ENCODE data around the gene KIF18B.

DNA sequence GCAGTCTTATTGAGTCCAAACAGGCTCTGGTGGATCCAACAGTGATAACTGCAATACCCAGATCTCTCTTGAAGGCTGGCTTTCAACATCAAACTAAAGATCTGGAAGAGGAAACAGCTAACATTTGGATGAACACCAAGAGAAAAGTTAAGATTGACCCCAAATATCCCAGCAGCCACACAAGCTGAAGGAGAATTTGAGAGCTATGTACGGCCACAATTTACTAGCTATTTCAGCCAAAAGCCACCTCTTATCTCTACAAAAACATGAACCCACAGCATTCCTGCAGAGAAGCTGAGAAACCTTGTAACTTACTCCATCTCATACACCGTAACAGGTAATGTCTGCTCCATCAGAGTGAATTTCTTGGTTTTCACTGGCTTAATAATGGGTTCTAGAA, 62.6 kb downstream of the KIF18B start:
- TF ChIP-seq HDGF (IDR thresholded peaks at IDR 0.05; ENCODE audit: borderline replicate concordance): no peak
- no peak for TF ChIP-seq BHLHE40 (IDR thresholded peaks at IDR 0.05; ENCODE audit: borderline replicate concordance)
- no peak for TF ChIP-seq L3MBTL2 (conservative IDR thresholded peaks at IDR 0.05)
- no peak for TF ChIP-seq NFRKB (IDR thresholded peaks at IDR 0.05)
- TF ChIP-seq SUZ12 (IDR thresholded peaks at IDR 0.05): no peak
- no peak for TF ChIP-seq FOXM1 (IDR thresholded peaks at IDR 0.05; ENCODE audit: borderline replicate concordance)
